Loucy (cell line): Measurements from ENCODE around the gene MCC.
"Not testable (repeated sequence)": the region's sequence is repeated elsewhere in the genome, so short reads cannot be mapped to it uniquely, and the experiment has no call there.

Experiments used
- EZH2phosphoT487 ChIP-seq: fragments of 200-600 bp; IDR thresholded peaks from 2 replicates; pipeline ENCODE4 v1.6.1; 2018; ENCODE audit warnings: antibody characterized with exemption, mild to moderate bottlenecking, moderate library complexity, borderline replicate concordance
- TF ChIP-seq, protein P1 (sequence below): fragments of 200-600 bp; sonication (generic); conservative IDR thresholded peaks from 2 replicates; pipeline ENCODE4 v1.5.1; 2014; ENCODE audit warnings: mild to moderate bottlenecking, antibody characterized with exemption, low read length

DNA sequence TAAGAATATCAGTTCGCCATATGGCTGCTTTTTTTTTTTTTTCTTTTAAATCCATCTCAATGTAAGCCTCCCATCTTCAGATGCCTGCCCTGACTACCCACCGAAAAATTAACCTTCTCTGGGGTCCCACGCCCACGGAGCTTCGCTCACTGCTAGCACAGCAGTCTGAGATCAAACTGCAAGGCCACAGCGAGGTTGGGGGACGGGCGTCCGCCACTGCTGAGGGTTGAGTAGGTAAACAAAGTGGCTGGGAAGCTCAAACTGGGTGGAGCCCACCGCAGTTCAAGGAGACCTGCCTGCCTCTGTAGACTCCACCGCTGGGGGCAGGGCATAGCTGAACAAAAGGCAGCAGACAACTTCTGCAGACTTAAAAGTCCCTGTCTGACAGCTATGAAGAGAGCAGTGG, 414.6 kb downstream of the MCC start:
- TF ChIP-seq, protein P1, sequence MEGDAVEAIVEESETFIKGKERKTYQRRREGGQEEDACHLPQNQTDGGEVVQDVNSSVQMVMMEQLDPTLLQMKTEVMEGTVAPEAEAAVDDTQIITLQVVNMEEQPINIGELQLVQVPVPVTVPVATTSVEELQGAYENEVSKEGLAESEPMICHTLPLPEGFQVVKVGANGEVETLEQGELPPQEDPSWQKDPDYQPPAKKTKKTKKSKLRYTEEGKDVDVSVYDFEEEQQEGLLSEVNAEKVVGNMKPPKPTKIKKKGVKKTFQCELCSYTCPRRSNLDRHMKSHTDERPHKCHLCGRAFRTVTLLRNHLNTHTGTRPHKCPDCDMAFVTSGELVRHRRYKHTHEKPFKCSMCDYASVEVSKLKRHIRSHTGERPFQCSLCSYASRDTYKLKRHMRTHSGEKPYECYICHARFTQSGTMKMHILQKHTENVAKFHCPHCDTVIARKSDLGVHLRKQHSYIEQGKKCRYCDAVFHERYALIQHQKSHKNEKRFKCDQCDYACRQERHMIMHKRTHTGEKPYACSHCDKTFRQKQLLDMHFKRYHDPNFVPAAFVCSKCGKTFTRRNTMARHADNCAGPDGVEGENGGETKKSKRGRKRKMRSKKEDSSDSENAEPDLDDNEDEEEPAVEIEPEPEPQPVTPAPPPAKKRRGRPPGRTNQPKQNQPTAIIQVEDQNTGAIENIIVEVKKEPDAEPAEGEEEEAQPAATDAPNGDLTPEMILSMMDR = not testable (repeated sequence)
- not testable (repeated sequence) for TF ChIP-seq EZH2phosphoT487
